ENCODE measurements around the gene COA8. TPM values are rescaled to one million over a fixed set of nuclear protein-coding genes. Genes with fewer than 3 reads are reported as not detected.

The COA8 gene
- total and polyA plus RNA-seq, 2 of the 13 experiments (the other 11 are each of a cell fraction or from before 2014, with no cell fraction given), result 10.9 to 25.1 TPM

DNA sequence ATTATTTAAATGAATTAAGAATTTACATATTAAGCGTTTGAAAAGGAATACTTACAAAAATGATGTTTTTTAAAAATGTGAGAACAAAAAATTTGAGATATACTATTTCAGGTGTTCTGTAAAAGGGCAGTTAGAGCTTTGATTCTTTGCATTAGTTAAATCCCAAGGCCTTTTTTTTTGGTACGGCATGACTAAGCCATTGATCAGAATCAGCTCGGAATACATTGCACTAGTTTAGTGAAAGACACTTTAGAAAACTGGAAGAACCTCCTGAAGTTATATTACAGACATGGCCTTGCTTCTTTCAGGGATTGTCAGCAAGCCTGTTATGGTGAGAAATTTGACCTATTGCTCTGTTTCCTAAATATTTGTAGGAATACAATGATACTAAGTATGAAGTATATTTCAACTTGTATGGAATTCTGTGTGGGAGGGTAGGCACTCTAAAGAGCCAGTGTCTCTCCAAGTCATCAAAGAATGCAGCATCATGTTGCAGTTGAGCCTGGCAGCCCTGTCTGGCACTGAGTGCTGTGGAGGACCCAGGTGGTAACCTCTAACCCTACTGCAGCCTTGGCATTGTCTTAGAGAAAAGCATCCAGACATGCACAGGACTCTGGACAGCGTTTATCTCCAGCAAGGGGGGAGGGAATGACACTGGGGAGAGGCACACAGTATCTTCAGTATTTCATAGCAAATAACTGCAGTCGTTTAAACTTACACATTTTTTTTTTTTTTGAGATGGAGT is 67.8 kb downstream of the COA8 start (continued):
- no peak for TF ChIP-seq SKI (IDR thresholded peaks at IDR 0.05; ENCODE audit: partially characterized antibody)
- TF ChIP-seq, protein P1, sequence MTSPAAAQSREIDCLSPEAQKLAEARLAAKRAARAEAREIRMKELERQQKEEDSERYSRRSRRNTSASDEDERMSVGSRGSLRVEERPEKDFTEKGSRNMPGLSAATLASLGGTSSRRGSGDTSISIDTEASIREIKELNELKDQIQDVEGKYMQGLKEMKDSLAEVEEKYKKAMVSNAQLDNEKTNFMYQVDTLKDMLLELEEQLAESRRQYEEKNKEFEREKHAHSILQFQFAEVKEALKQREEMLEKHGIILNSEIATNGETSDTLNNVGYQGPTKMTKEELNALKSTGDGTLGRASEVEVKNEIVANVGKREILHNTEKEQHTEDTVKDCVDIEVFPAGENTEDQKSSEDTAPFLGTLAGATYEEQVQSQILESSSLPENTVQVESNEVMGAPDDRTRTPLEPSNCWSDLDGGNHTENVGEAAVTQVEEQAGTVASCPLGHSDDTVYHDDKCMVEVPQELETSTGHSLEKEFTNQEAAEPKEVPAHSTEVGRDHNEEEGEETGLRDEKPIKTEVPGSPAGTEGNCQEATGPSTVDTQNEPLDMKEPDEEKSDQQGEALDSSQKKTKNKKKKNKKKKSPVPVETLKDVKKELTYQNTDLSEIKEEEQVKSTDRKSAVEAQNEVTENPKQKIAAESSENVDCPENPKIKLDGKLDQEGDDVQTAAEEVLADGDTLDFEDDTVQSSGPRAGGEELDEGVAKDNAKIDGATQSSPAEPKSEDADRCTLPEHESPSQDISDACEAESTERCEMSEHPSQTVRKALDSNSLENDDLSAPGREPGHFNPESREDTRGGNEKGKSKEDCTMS (CRISPR knock-in tag; conservative IDR thresholded peaks at IDR 0.05), result no peak

DNA sequence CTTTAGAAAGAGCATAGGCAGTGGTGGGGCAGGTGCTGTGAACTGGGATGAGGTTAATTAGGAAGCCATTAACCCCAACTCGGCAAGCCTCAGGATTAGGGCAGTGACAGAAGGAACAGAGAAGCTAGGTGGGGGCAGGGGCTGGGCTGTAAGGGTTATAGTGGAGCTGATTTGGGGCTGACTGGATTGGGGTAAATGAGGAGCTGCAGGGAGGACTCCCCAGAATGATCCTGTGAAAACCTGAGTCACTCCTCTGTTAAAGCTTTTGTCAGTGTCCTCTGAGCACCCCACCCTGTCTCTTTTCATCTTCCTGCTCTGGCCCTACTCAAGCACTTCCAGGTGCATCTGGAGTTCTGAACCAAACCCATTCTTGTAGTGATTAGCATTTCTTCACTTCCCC is 70.6 kb downstream of the COA8 start:
- no TSS peak for BruUV-seq (replicated peaks)
- DNase-seq (ENCODE audit: low spot score) (no peak), FAIRE-seq (no peak), ATAC-seq (no peak)
- Histone ChIP-seq H3K79me2 (ENCODE audit: insufficient read depth, low read length) (peaks cover 78% of the 10 kb centered on the region), H3K4me1 (ENCODE audit: insufficient read depth, low read length) (peaks cover 9% of the 10 kb centered on the region), H2AFZ (ENCODE audit: low read length) (no peak overlapping the region), H3K4me3 (replicated peaks in 1 of 3; ENCODE audit: insufficient read depth in 1 of 3, low read depth in 2 of 3, low read length in 3 of 3) (no peak overlapping the region), H3K9ac (ENCODE audit: insufficient read depth, low read depth, low read length) (no peak overlapping the region), H3K27ac (ENCODE audit: extremely low read length, insufficient read depth, low read length) (no peak overlapping the region), H3K36me3 (replicated peaks in 1 of 2; ENCODE audit: control insufficient read depth in 1 of 2, insufficient read depth in 2 of 2, low read length in 2 of 2) (peaks cover 0 to 7% of the 10 kb centered on the region in 2 experiments; a peak in 1 of 5 replicates), H3K27me3 (ENCODE audit: control insufficient read depth in 1 of 2, insufficient read depth in 2 of 2, low read length in 2 of 2) (no peaks in the 10 kb centered on the region; a peak in 1 of 5 replicates), H3K9me3 (ENCODE audit: low read length) (no peaks in the 10 kb centered on the region), H4K20me1 (ENCODE audit: insufficient read depth, low read length) (peaks cover 35% of the 10 kb centered on the region), H3K4me2 (ENCODE audit: low read depth, low read length) (no peak overlapping the region)
- intact Hi-C loops (cut with micrococcal nuclease; ENCODE audit: unreplicated experiment), result no loop called here
- in situ Hi-C loops (cut with HindIII; ENCODE audit: extremely low pct_ligation_motif_present, low pct_unique_long_range_greater_than_20kb), result no loop called here
- CTCF ChIA-PET (ENCODE audit: low intra/inter-chr PET ratio, low total read pairs), result no interaction called here
- POLR2A ChIA-PET, result no interaction called here
- TF ChIP-seq ZNF263 (CRISPR knock-in tag; IDR thresholded peaks at IDR 0.05), result peak; percentile 64
- TF ChIP-seq SRF (IDR thresholded peaks at IDR 0.05; ENCODE audit: low read depth, low read length), result no peak
- no peak for TF ChIP-seq CENPX (CRISPR knock-in tag; IDR thresholded peaks at IDR 0.05)
- whole genome bisulfite sequencing (ENCODE audit: low lambda C conversion rate), result 92% methylated on average over 1 of the region's 1 CpG

Measured in HepG2 (cell line).